NCI-H2196 (cell line): ENCODE results near the gene NOXO1.
A peak's percentile ranks its signal among the peaks of the same experiment; 100 is the strongest.
"Not testable (repeated sequence)": the region's sequence is repeated elsewhere in the genome, so short reads cannot be mapped to it uniquely, and the experiment has no call there.

ENCODE experiments used
- DNase-seq: peaks from one replicate; lab custom pipeline; 2025; ENCODE audit not compliant: unreplicated experiment; lab: John Stamatoyannopoulos, UW

NOXO1 gene

GRCh38 chr16:1942810-1943726, 38.2 kb downstream of the NOXO1 start, which contains the start of gene MSRB1:
Gene MSRB1 (minus strand): TSS chr16:1943199. CDS start chr16:1943156, 43 bp downstream.
- DNase-seq, result peak; percentile 100

GRCh38 chr16:1942047-1942809, 39.0 kb downstream of the NOXO1 start:
- no peak for DNase-seq

- no peak for DNase-seq
Measured at GRCh38 chr16:1941162-1942046, 39.9 kb downstream of the NOXO1 start.

- DNase-seq, result no peak
Measured at GRCh38 chr16:1940273-1941161, 40.8 kb downstream of the NOXO1 start.

GRCh38 chr16:1939833-1940232, 41.4 kb downstream of the NOXO1 start:
- not testable (repeated sequence) for DNase-seq

- no peak for DNase-seq
Measured at GRCh38 chr16:1938910-1939309, 42.4 kb downstream of the NOXO1 start.

- DNase-seq, result no peak
Measured at GRCh38 chr16:1938316-1938715, 43.0 kb downstream of the NOXO1 start.

GRCh38 chr16:1936945-1937479, 44.3 kb downstream of the NOXO1 start:
- DNase-seq, result no peak

GRCh38 chr16:1933097-1933661, 48.1 kb downstream of the NOXO1 start:
- DNase-seq, result no peak

- peak; percentile 52 for DNase-seq
Measured at GRCh38 chr16:1932050-1933028, 48.9 kb downstream of the NOXO1 start.

GRCh38 chr16:1930338-1930720, 50.9 kb downstream of the NOXO1 start:
- no peak for DNase-seq

GRCh38 chr16:1929578-1930337, 51.5 kb downstream of the NOXO1 start:
- DNase-seq, result peak; percentile 91

GRCh38 chr16:1929105-1929504, 52.2 kb downstream of the NOXO1 start:
- DNase-seq, result peak; percentile 53
